HCT116 (cell line): ENCODE measurements around the gene SF3B4. TPM values are rescaled to one million over a fixed set of nuclear protein-coding genes. Genes with fewer than 3 reads are reported as not detected.
A peak's percentile ranks its signal among the peaks of the same experiment; 100 is the strongest.

Experiments
- ATAC-seq: fragments of 200-7000 bp; cut with Tn5 transposase; 2 replicates; pipeline ENCODE4 v1.9.1; 2020; ENCODE audit warnings: mild to moderate bottlenecking, moderate library complexity
- BruUV-seq: library from RNA; stranded (reverse); fragments of 400-500 nt; replicated peaks from 2 replicates; lab custom pipeline; 2021; lab: Mats Ljungman, UMichigan
- CTCF ChIA-PET: fragments of 300-600 bp; sonication (Branson Sonifier 250); formaldehyde crosslinking; loops from one replicate; lab custom pipeline; 2021; ENCODE audit warnings: antibody characterized with exemption; lab: Charles Lee
- POLR2A ChIA-PET: fragments of 300-600, 350-600 bp; sonication (Branson Sonifier 250); formaldehyde crosslinking; loops from one replicate; lab custom pipeline; 2021; ENCODE audit warnings: antibody characterized with exemption; lab: Charles Lee
- RAD21 ChIA-PET, 2 experiments: fragments of 300-600 bp; sonication (Branson Sonifier 250); formaldehyde crosslinking; loops; one replicate each; lab custom pipeline; 2023; ENCODE audit warnings: low total read pairs in 2 of 2; ENCODE audit not compliant: uncharacterized antibody in 2 of 2, unreplicated experiment in 2 of 2, low non-redundant PET in 1 of 2; lab: Charles Lee
- DNase-seq: peaks from one replicate; pipeline ENCODE4 v3.0.0-alpha.2; 2010; ENCODE audit warnings: low read depth, low spot score
- H2AFZ ChIP-seq: fragments of 200-600 bp; shearing (Covaris generic), sonication (generic); 2 replicates; pipeline ENCODE4 v1.6.1; 2017; ENCODE audit warnings: low read depth, mixed run types, mixed read lengths, antibody characterized with exemption, low read length; ENCODE audit not compliant: poor library complexity, severe bottlenecking
- H3K27ac ChIP-seq: 2 replicates; pipeline ENCODE4 v1.5.1; 2012; ENCODE audit warnings: low read depth, low read length
- H3K27me3 ChIP-seq: fragments of 200-600 bp; sonication (generic); 2 replicates; pipeline ENCODE4 v1.6.1; 2016; ENCODE audit warnings: mixed run types, low read length, mixed read lengths; ENCODE audit not compliant: insufficient read depth
- H3K36me3 ChIP-seq, 2 experiments: fragments of 200-500 bp in 1 of 2; fragments of 200-600 bp in 1 of 2; sonication (Bioruptor generic) in 1 of 2; sonication (generic) in 1 of 2; 2 replicates each; pipeline versions ENCODE4 v1.5.1 to v1.6.1; 2014 to 2016; ENCODE audit warnings: low read length in 2 of 2, inconsistent platforms in 1 of 2, mixed read lengths in 1 of 2, mixed run types in 1 of 2; ENCODE audit not compliant: insufficient read depth in 2 of 2, control insufficient read depth in 1 of 2
- H3K4me1 ChIP-seq, 2 experiments: fragments of 200-600 bp in 1 of 2; sonication (generic) in 1 of 2; 2 replicates each; pipeline versions ENCODE4 v1.5.1 to v1.6.1; 2012 to 2017; ENCODE audit warnings: low read length in 2 of 2, inconsistent platforms in 1 of 2, mild to moderate bottlenecking in 1 of 2, mixed read lengths in 1 of 2, mixed run types in 1 of 2, moderate library complexity in 1 of 2; ENCODE audit not compliant: insufficient read depth in 2 of 2, control insufficient read depth in 1 of 2
- H3K4me2 ChIP-seq: fragments of 200-600 bp; sonication (generic); 2 replicates; pipeline ENCODE4 v1.6.1; 2017; ENCODE audit warnings: mixed run types, low read length, mixed read lengths
- H3K4me3 ChIP-seq, 2 experiments: fragments of 200-600 bp in 1 of 2; sonication (generic) in 1 of 2; replicated peaks in 1 of 2; 2 replicates each; pipeline ENCODE4 v1.5.1; 2011 to 2016; ENCODE audit warnings: low read length in 2 of 2, control low read depth in 1 of 2, low read depth in 1 of 2, mild to moderate bottlenecking in 1 of 2, mixed read lengths in 1 of 2, mixed run types in 1 of 2
- H3K79me2 ChIP-seq: fragments of 200-600 bp; sonication (generic); 2 replicates; pipeline ENCODE4 v1.6.1; 2017; ENCODE audit warnings: mild to moderate bottlenecking, mixed run types, low read length, moderate library complexity, mixed read lengths; ENCODE audit not compliant: insufficient read depth
- H3K9ac ChIP-seq: fragments of 200-600 bp; sonication (generic); 2 replicates; pipeline ENCODE4 v1.6.1; 2016; ENCODE audit warnings: low read length, mixed read lengths
- H3K9me2 ChIP-seq: fragments of 200-600 bp; sonication (generic), shearing (Covaris generic); 2 replicates; pipeline ENCODE4 v1.6.1; 2017; ENCODE audit warnings: mixed run types, mild to moderate bottlenecking, moderate library complexity; ENCODE audit not compliant: insufficient read depth
- H3K9me3 ChIP-seq, 2 experiments: fragments of 200-500 bp in 1 of 2; fragments of 200-600 bp in 1 of 2; sonication (Bioruptor generic) in 1 of 2; sonication (generic) in 1 of 2; 2 replicates each; pipeline ENCODE4 v1.6.1; 2014 to 2017; ENCODE audit warnings: low read length in 2 of 2, mixed read lengths in 2 of 2, inconsistent platforms in 1 of 2, low read depth in 1 of 2, mild to moderate bottlenecking in 1 of 2, mixed run types in 1 of 2, moderate library complexity in 1 of 2; ENCODE audit not compliant: control insufficient read depth in 1 of 2, insufficient read depth in 1 of 2
- H4K20me1 ChIP-seq: fragments of 200-600 bp; sonication (generic), shearing (Covaris generic); 2 replicates; pipeline ENCODE4 v1.6.1; 2017; ENCODE audit warnings: mixed run types, mild to moderate bottlenecking, moderate library complexity; ENCODE audit not compliant: insufficient read depth
- ATF3 ChIP-seq: IDR thresholded peaks from 2 replicates; pipeline ENCODE4 v1.6.1; 2012
- CBX3 ChIP-seq: IDR thresholded peaks from 2 replicates; pipeline ENCODE4 v1.6.1; 2012; ENCODE audit warnings: low read depth
- CEBPB ChIP-seq: IDR thresholded peaks from 2 replicates; pipeline ENCODE4 v1.6.1; 2012; ENCODE audit warnings: low read depth
- CTCF ChIP-seq, 3 experiments: fragments of 200-600 bp in 1 of 3; sonication (generic) in 1 of 3; IDR thresholded peaks in 2 of 3; conservative IDR thresholded peaks in 1 of 3; 2 replicates each; pipeline ENCODE4 v1.5.1; 2012 to 2017; ENCODE audit warnings: low read depth in 2 of 3, low read length in 2 of 3, antibody characterized with exemption in 1 of 3, borderline replicate concordance in 1 of 3, control low read depth in 1 of 3, mild to moderate bottlenecking in 1 of 3, mixed read lengths in 1 of 3, mixed run types in 1 of 3, moderate library complexity in 1 of 3; ENCODE audit not compliant: insufficient read depth in 1 of 3
- EGR1 ChIP-seq: IDR thresholded peaks from 2 replicates; pipeline ENCODE4 v1.6.1; 2012; ENCODE audit warnings: low read depth
- ELF1 ChIP-seq: IDR thresholded peaks from 2 replicates; pipeline ENCODE4 v1.6.1; 2012; ENCODE audit warnings: low read depth, borderline replicate concordance
- EZH2 ChIP-seq: fragments of 200-600 bp; sonication (generic); IDR thresholded peaks from 2 replicates; pipeline ENCODE4 v1.6.1; 2017; ENCODE audit warnings: antibody characterized with exemption, mixed run types
- EZH2phosphoT487 ChIP-seq: fragments of 200-600 bp; IDR thresholded peaks from 2 replicates; pipeline ENCODE4 v1.6.1; 2018; ENCODE audit warnings: antibody characterized with exemption, borderline replicate concordance
- JUND ChIP-seq: IDR thresholded peaks from 2 replicates; pipeline ENCODE4 v1.6.1; 2012
- POLR2A ChIP-seq: IDR thresholded peaks from 2 replicates; pipeline ENCODE4 v1.7.0; 2011; ENCODE audit warnings: borderline replicate concordance; ENCODE audit not compliant: insufficient read depth, insufficient read length; ENCODE audit errors: extremely low read depth
- POLR2AphosphoS5 ChIP-seq: IDR thresholded peaks from 2 replicates; pipeline ENCODE4 v1.6.1; 2011; ENCODE audit warnings: mild to moderate bottlenecking, low read depth, low read length, moderate library complexity
- RAD21 ChIP-seq: IDR thresholded peaks from 2 replicates; pipeline ENCODE4 v1.6.1; 2012; ENCODE audit warnings: low read depth, mild to moderate bottlenecking
- SRF ChIP-seq: IDR thresholded peaks from 2 replicates; pipeline ENCODE4 v1.6.1; 2012; ENCODE audit warnings: low read depth
- TCF7L2 ChIP-seq: IDR thresholded peaks from 2 replicates; pipeline ENCODE4 v1.7.0; 2011; ENCODE audit warnings: borderline replicate concordance, inconsistent platforms; ENCODE audit not compliant: insufficient read depth, insufficient read length; ENCODE audit errors: extremely low read depth
- YY1 ChIP-seq: IDR thresholded peaks from 2 replicates; pipeline ENCODE4 v1.6.1; 2011; ENCODE audit warnings: low read length, low read depth, moderate library complexity, mild to moderate bottlenecking; ENCODE audit not compliant: insufficient replicate concordance; ENCODE audit errors: extremely low read depth
- ZFX ChIP-seq: fragments of 450-650 bp; IDR thresholded peaks from 2 replicates; pipeline ENCODE4 v1.6.1; 2017
- intact Hi-C: fragments of 100-400 bp; cut with micrococcal nuclease; formaldehyde crosslinking; loops from 2 replicates; pipeline ENCODE4 v1.10.0; 2022
- total RNA-seq: library from RNA; stranded (reverse); gene quantifications from one replicate; pipeline ENCODE4 v1.2.1, GENCODE V29; 2021; ENCODE audit not compliant: unreplicated experiment
- TF ChIP-seq, protein P1 (sequence below): IDR thresholded peaks from 2 replicates; pipeline ENCODE4 v1.6.1; 2012; ENCODE audit warnings: low read depth

The SF3B4 gene
- total RNA-seq, 1 experiment from 2014 or later = 88.5 TPM

DNA sequence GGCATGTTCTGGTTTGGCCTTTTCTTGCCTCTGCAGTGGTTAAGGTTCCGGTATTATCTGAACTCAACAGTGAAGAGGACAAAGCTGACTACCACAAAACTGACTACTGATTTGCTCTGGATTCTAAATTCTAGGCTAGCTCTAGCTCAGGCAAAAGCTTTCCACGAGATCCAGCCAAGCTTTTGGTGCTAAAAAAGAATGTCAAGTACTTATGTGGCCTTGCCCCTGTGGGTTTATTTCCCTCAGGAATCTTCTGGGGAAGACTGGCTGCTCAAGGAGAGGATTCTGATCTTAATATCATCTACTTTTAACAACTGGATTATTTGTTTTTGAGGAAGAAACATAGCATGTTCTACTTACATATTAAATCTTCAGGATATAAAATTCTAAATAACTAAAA lies 35.1 kb upstream of the SF3B4 start:
- intact Hi-C loops = loop anchor here (1.0 kb wide), 3 partner anchors 88 to 225 kb away; no protein-coding TSS in a partner anchor
- TF ChIP-seq CEBPB (no peak), SRF (no peak), ZFX (no peak), EZH2 (no peak), RAD21 (no peak), ATF3 (no peak), TCF7L2 (no peak), POLR2AphosphoS5 (no peak), CTCF (IDR thresholded peaks at IDR 0.05 in 2 of 3, conservative IDR thresholded peaks at IDR 0.05 in 1 of 3; ENCODE audit: borderline replicate concordance in 1 of 3, insufficient read depth in 1 of 3, low read depth in 2 of 3, low read length in 2 of 3) (no peak), EZH2phosphoT487 (no peak), POLR2A (no peak), CBX3 (no peak), JUND (no peak), ELF1 (no peak), EGR1 (no peak), YY1 (no peak)
- TF ChIP-seq, protein P1, sequence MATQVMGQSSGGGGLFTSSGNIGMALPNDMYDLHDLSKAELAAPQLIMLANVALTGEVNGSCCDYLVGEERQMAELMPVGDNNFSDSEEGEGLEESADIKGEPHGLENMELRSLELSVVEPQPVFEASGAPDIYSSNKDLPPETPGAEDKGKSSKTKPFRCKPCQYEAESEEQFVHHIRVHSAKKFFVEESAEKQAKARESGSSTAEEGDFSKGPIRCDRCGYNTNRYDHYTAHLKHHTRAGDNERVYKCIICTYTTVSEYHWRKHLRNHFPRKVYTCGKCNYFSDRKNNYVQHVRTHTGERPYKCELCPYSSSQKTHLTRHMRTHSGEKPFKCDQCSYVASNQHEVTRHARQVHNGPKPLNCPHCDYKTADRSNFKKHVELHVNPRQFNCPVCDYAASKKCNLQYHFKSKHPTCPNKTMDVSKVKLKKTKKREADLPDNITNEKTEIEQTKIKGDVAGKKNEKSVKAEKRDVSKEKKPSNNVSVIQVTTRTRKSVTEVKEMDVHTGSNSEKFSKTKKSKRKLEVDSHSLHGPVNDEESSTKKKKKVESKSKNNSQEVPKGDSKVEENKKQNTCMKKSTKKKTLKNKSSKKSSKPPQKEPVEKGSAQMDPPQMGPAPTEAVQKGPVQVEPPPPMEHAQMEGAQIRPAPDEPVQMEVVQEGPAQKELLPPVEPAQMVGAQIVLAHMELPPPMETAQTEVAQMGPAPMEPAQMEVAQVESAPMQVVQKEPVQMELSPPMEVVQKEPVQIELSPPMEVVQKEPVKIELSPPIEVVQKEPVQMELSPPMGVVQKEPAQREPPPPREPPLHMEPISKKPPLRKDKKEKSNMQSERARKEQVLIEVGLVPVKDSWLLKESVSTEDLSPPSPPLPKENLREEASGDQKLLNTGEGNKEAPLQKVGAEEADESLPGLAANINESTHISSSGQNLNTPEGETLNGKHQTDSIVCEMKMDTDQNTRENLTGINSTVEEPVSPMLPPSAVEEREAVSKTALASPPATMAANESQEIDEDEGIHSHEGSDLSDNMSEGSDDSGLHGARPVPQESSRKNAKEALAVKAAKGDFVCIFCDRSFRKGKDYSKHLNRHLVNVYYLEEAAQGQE = no peak
- no peaks in the 10 kb centered on the region for H3K79me2 ChIP-seq
- H3K9ac ChIP-seq = no peak overlapping the region
- BruUV-seq = no TSS peak
- H3K4me2 ChIP-seq = no peak overlapping the region
- no peak overlapping the region for H3K4me3 ChIP-seq
- RAD21 ChIA-PET = interaction anchor here in 1 of 2 experiments (0.5 kb wide), 1 partner anchor 88 kb away, joined by 4 read pairs; no protein-coding TSS in a partner anchor
- ATAC-seq (no peak), DNase-seq (no peak)
- H2AFZ ChIP-seq = no peak overlapping the region
- H3K9me3 ChIP-seq = no peaks in the 10 kb centered on the region
- no peaks in the 10 kb centered on the region for H3K27me3 ChIP-seq
- H3K36me3 ChIP-seq = peaks cover 21 to 33% of the 10 kb centered on the region in 2 experiments; a peak in 3 of 4 replicates
- CTCF ChIA-PET = interaction anchor here (0.6 to 2.4 kb wide), 8 partner anchors 14 to 225 kb away, joined by 3 to 14 read pairs (median 5); no protein-coding TSS in a partner anchor
- H3K4me1 ChIP-seq = no peaks in the 10 kb centered on the region
- POLR2A ChIA-PET = interaction anchor here (1.1 kb wide), 1 partner anchor 75 kb away, joined by 6 read pairs; a partner anchor contains a TSS
- H3K9me2 ChIP-seq = no peaks in the 10 kb centered on the region
- no peaks in the 10 kb centered on the region for H4K20me1 ChIP-seq
- peak overlapping the region; percentile 33; the same call in 1 of the 2 replicates for H3K27ac ChIP-seq
